HS-27A (cell line): Measurements from ENCODE around the gene RAX2.

Experiments
- DNase-seq: peaks from one replicate; pipeline ENCODE4 v3.0.0-alpha.2; 2012; ENCODE audit warnings: low read depth, missing footprints

RAX2 gene

DNA sequence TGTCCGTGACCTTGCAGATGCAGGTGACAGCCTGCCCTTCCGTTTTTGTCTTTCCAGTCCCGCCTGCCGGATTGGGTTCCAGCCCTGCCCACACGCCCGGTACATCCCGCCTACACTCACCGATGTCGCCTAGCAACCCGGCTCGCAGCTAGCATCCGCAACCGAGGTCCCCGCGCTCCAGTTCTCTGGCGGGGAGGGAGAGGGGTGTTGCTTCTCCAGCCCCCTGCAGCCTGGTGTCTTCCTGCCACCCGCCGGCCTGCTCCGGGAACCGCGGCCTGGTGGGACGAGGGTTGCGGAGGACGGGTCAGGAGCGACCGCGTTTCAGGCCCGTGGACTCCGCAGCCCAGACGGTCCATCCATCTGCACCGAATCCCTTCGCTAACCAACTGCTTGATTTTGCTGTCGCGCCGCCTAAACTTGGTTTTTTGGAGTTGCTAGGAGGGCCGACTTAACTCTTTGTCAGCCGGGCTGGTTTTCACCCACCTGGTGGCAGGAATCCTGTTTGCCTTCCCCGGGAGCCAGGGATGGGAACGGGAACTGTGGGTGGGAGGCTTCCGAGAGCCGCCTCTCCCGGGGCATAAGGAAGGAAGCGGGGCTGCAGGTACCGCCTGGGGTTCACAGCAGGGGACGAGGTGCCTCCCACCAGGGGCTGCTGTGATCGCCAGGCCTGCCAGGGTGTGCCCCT is 29.5 kb upstream of the RAX2 start:
- DNase-seq, result no peak

DNA sequence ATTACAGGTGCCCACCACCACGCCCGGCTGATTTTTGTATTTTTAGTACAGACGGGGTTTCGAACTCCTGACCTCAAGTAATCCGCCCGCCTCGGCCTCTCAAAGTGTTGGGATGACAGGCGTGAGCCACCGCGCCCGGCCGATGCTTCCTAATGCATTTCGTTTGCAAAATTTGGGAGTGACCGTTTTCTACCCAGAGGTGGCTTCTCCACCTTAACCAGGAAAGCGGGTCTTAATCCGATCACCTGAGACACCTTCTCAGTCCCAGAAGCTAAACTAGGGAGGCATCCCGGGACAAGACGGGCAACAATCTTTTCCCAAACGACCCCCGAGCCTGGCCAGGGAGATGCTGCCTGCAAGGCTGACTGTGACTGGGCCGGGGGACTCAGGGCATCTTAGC is 29.0 kb upstream of the RAX2 start:
- no peak for DNase-seq

GRCh38 chr19:3798137-3798536 is 26.1 kb upstream of the RAX2 start:
- no peak for DNase-seq

- DNase-seq, result no peak
Observed at GRCh38 chr19:3796358-3796757, 24.3 kb upstream of the RAX2 start.

DNA sequence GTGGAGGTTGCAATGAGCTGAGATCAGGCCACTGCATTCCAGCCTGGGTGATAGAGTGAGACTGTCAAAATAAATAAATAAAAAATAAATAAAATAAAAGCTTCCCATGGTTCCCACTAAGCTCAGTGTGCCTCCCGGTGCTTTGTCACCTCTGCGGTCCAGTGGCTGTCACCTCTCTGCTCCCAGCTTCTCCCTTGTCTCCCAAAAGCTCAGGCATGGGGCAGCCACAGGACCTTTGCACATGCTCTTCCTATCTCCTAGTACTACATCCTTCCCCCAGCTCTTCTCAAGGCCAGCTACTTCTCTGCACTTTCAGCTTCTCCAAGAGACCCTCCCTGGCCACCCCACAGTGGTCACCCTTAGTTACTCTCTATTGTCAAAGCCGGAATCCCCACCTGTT is 21.8 kb upstream of the RAX2 start:
- no peak for DNase-seq

- DNase-seq, result no peak
Observed at GRCh38 chr19:3792114-3792513, 20.1 kb upstream of the RAX2 start.

- no peak for DNase-seq
Observed at GRCh38 chr19:3790941-3791340, 18.9 kb upstream of the RAX2 start.

DNA sequence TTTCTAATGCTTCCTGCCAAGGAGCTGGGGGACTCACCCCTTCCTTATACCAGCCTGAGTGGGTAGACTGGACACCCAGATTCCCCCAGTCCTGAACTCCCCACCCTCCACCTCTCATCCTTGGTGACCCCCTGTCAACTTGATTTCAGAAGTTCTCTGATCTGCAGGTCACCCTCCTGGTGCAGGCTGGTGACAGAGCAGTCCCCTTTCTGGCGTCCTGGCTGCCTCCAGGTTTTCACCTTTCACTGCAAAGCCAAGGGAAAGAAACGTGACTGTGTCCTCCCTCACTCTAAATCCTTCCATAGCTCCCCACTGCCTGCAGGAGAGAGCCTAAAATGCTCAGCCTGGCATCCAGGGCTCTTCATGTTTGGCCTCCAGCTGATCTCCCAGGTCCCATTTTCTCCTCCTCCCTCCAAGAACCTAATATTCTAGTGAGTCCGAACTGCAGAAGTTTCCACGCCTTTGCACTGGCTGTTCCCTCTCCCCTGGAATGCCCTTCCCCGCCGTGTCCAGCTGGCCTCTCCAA is 18.2 kb upstream of the RAX2 start:
- no peak for DNase-seq

GRCh38 chr19:3788996-3789778 is 17.2 kb upstream of the RAX2 start:
- no peak for DNase-seq

DNA sequence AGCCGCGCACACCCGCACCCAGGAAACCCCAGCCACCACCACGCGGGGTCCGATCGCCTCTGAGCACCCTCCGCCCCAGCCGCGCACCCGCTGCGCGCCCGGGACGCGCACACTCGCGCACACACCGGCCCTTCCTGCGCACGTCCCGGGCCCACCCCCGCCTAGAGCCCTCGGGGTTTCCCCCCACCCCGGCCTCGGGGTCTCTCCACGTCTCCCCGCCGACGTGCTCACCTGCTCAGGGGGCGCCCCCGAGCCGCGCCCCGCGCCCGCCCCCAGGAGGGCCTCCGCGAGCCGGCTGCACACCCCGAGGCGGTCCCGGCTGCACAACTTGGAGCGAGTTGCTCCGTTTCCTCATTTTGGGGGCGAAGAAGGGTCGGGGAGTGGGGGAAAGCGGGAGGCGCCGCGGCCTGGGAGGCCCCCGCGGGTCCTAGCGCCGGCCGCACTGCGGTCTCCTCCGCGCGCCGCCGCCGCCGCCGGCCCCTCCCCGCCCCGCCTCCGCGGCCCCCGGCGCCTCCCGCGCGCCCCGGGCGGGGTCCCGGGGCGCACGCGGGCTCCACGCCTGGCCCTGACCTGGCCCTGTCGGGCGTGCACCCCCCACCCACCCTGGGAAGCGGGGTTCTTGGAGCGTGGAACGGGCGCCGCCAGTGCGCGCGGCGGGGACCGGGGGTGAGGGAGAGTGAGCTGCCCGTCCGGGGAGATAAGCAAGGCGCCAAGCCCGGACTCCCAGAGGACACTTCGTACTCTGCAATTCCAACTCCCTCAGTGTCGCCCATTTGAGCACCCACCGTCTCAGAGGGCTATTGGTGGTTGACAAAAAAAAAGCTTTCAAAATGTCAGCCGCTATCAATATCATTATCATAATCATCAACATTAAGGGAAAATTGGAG is 14.2 kb upstream of the RAX2 start, which contains the start of gene MATK:
TSS of gene MATK (minus strand) at position 444 of the 887 bp plus-strand sequence. CDS start 1,246 bp downstream, outside the sequence.
- DNase-seq, result no peak

DNA sequence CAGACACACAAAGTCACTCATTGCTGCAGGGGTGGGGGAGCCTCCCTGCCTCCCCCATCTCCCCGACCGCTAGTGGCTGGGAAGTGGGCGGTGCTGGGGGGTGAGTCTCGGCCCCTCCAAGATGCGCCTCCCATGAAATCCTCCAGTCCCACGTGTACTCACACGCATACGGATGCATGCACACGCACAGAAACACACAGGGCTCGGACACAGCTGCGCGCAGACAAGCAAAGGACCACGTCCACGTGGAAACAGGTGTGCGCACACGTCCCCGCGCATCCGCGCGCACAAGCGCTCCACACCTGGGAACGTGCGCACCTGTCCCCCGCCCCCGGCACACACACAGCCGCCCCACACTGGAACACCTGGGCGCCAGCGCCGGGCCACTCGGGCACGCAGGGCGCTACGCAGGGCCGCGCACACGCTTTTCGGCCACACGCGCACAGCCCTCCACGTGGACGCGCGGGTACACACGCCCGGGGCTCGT is 13.5 kb upstream of the RAX2 start:
- DNase-seq, result no peak

DNA sequence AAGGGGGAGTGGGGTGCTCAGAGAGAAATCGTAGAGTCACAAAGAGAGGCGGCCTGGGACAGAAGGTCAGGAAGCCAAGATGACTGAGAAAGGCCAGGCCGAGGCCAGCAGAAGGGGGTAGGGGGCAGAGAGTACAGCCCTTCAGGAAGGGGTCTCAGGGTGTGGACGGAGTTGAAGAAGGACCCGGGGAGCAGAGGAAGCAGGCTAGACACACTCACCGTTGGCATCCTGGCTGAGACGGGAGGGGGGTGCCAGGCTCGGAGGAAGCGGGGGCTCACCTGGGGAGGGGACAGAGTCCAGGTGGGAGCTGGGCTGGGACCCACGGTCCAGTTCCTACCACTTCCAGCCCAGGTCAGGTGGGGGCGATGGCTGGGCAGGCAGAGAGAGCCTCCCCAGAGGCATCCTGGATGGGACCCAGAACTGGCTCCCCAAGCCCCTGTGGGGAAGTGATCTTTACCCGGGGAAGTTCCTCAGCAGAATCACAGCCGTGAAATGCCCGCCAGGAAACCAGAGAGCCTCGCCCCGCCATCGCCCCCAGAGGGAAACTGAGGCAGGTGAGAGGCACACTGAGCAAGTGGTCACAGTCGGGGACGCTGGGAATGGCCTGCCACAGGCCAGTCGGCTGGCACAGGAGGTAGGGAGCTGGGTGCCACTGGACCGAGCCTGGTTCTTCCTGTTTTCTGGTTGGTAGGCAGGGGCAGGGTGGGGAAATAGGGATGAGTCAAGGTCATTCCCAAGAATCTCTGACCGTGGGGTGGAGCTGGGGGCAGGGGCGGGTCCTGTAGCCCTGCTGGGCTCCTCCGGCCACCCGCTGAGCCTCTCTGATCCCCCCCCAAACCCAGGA is 12.8 kb upstream of the RAX2 start:
- no peak for DNase-seq

- no peak for DNase-seq
Observed at GRCh38 chr19:3783660-3784584, 11.9 kb upstream of the RAX2 start.

DNA sequence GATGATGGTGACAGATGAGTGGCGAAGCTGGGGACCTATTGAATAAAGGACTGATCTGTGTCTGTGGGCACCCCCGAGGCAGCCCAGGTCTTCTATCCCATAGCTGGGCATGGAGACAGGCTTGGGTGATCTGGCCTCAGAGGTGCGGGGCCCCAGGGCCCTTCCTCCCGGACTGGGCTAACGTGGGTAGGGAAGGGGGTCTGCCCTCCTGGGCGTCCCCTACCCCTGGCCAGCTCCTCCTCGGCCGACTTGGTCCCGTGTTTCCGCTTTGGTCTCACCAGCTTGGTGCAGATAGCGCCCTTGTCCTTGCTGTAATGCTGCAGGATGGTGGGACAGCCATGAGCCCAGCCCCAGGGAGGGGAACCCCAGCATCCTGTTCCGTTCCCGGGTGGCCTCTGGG is 10.9 kb upstream of the RAX2 start:
- no peak for DNase-seq

- no peak for DNase-seq
Observed at GRCh38 chr19:3782330-3782729, 10.3 kb upstream of the RAX2 start.

- no peak for DNase-seq
Observed at GRCh38 chr19:3781603-3782002, 9.6 kb upstream of the RAX2 start.

DNA sequence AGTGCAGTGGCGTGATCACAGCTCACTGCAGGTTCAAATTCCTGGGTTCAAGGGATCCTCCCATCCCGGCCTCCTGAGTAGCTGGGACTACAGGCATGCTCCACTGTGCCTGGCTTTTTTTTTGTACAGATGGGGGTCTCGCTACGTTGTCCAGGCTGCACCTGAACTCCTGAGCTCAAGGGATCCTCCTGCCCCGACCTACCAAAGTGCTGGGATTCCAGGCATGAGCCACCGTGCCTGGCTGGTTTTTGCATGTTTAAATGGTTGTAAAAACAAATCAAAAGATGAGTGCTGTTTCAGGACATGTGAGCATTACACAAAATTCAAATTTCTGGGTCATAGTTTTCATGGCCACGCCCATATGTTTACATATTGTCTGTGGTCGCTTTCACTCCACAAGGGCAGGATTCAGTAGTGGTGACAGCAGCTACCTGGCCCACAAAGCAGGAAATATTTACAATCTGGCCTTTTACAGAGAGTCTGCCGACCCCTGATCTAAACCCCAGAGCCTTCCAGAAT is 8.8 kb upstream of the RAX2 start:
- no peak for DNase-seq

DNA sequence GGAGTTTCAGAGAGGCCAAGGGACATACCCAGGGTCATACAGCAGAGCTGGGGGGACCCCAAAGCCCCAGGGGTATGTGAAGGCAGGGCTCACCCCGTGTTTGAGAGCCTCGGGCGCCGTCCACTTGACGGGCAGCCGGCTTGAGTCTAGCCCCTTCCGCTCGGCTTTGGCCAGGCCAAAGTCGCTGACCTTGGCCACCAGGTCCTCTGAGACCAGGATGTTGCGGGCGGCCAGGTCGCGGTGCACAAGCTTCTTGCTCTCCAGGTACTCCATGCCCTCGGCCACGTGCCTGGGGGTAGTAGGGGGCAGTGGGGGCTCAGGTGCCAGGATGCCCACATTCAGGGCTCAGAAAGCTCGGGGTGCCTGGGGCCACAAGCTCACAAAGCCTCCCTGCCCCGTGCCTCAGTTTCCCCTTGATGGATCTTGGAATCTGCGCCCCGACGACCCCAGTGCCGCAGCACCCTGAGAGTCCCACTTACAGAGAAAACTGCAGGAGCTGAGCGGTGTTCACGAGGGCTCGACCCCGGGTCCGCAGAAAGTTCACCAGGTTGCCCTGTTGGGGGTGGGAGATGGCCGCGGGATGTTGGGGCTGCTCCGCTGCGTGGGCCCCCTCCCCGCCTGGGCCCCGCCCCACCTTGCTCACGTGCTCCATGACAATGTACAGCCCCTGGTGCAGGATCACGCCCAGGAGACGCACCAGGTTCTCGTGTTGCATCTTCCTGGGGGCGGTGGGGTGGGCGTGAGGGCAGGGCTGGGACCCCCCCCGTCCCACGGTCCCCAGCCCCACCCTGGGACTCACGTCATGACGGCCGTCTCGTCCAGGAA is 7.1 kb upstream of the RAX2 start:
- DNase-seq, result no peak
